Measurements from ENCODE around the gene FBXW12.

GRCh38 chr3:48404440-48405342 is 32.7 kb downstream of the FBXW12 start:
- no peak for TF ChIP-seq CTCF (IDR thresholded peaks at IDR 0.05)
- no peak for TF ChIP-seq POLR2A (IDR thresholded peaks at IDR 0.05)
